Activated naive CD8-positive, alpha-beta T cell (primary cell): ENCODE measurements around the gene PDE4D.
A peak's percentile ranks its signal among the peaks of the same experiment; 100 is the strongest.

ENCODE experiments used
- H3K27ac Mint-ChIP-seq: one replicate; pipeline ENCODE4 v1.8.0; 2021; ENCODE audit warnings: mixed read lengths
- H3K27me3 Mint-ChIP-seq: one replicate; pipeline ENCODE4 v1.8.0; 2021; ENCODE audit warnings: mixed read lengths
- H3K36me3 Mint-ChIP-seq: one replicate; pipeline ENCODE4 v1.8.0; 2021; ENCODE audit warnings: mixed read lengths
- H3K4me1 Mint-ChIP-seq: one replicate; pipeline ENCODE4 v1.8.0; 2021; ENCODE audit warnings: low read depth, mixed read lengths
- H3K4me3 Mint-ChIP-seq: one replicate; pipeline ENCODE4 v1.8.0; 2021; ENCODE audit warnings: mild to moderate bottlenecking, mixed read lengths
- H3K9me3 Mint-ChIP-seq: one replicate; pipeline ENCODE4 v1.8.0; 2021; ENCODE audit warnings: low read depth, mixed read lengths

The PDE4D gene

GRCh38 chr5:59487772-59488729, 405.5 kb downstream of the PDE4D start:
- peaks cover 2% of the 10 kb centered on the region for H3K4me1 Mint-ChIP-seq
- no peak overlapping the region for H3K27ac Mint-ChIP-seq
- no peak overlapping the region for H3K4me3 Mint-ChIP-seq
- no peaks in the 10 kb centered on the region for H3K27me3 Mint-ChIP-seq
- H3K9me3 Mint-ChIP-seq: no peaks in the 10 kb centered on the region
- H3K36me3 Mint-ChIP-seq: no peaks in the 10 kb centered on the region

- H3K27ac Mint-ChIP-seq: no peak overlapping the region
- no peaks in the 10 kb centered on the region for H3K27me3 Mint-ChIP-seq
- H3K36me3 Mint-ChIP-seq: no peaks in the 10 kb centered on the region
- H3K4me1 Mint-ChIP-seq: peaks cover 2% of the 10 kb centered on the region
- H3K4me3 Mint-ChIP-seq: no peak overlapping the region
- H3K9me3 Mint-ChIP-seq: no peaks in the 10 kb centered on the region
Observed at GRCh38 chr5:59487068-59487686, 406.3 kb downstream of the PDE4D start.

GRCh38 chr5:59486508-59486907, 407.0 kb downstream of the PDE4D start:
- no peaks in the 10 kb centered on the region for H3K9me3 Mint-ChIP-seq
- H3K4me3 Mint-ChIP-seq: no peak overlapping the region
- no peak overlapping the region for H3K27ac Mint-ChIP-seq
- no peaks in the 10 kb centered on the region for H3K36me3 Mint-ChIP-seq
- H3K4me1 Mint-ChIP-seq: peaks cover 2% of the 10 kb centered on the region
- H3K27me3 Mint-ChIP-seq: no peaks in the 10 kb centered on the region

GRCh38 chr5:59485629-59486439, 407.7 kb downstream of the PDE4D start:
- H3K9me3 Mint-ChIP-seq: no peaks in the 10 kb centered on the region
- H3K36me3 Mint-ChIP-seq: no peaks in the 10 kb centered on the region
- no peak overlapping the region for H3K27ac Mint-ChIP-seq
- H3K27me3 Mint-ChIP-seq: no peaks in the 10 kb centered on the region
- H3K4me1 Mint-ChIP-seq: peaks cover 2% of the 10 kb centered on the region
- H3K4me3 Mint-ChIP-seq: no peak overlapping the region

- Mint-ChIP-seq H3K27me3 (no peaks in the 10 kb centered on the region), H3K4me3 (no peak overlapping the region), H3K9me3 (no peaks in the 10 kb centered on the region), H3K36me3 (no peaks in the 10 kb centered on the region), H3K4me1 (peaks cover 2% of the 10 kb centered on the region), H3K27ac (no peak overlapping the region)
Observed at GRCh38 chr5:59485107-59485506, 408.4 kb downstream of the PDE4D start.

GRCh38 chr5:59484618-59485017, 408.9 kb downstream of the PDE4D start:
- H3K4me3 Mint-ChIP-seq: no peak overlapping the region
- H3K36me3 Mint-ChIP-seq: no peaks in the 10 kb centered on the region
- peak overlapping the region; percentile 79 for H3K27ac Mint-ChIP-seq
- H3K4me1 Mint-ChIP-seq: peaks cover 2% of the 10 kb centered on the region
- no peaks in the 10 kb centered on the region for H3K9me3 Mint-ChIP-seq
- no peaks in the 10 kb centered on the region for H3K27me3 Mint-ChIP-seq

- Mint-ChIP-seq H3K36me3 (no peaks in the 10 kb centered on the region), H3K9me3 (no peaks in the 10 kb centered on the region), H3K27ac (peak overlapping the region; percentile 79), H3K4me3 (no peak overlapping the region), H3K27me3 (no peaks in the 10 kb centered on the region), H3K4me1 (peaks cover 2% of the 10 kb centered on the region)
Observed at GRCh38 chr5:59483971-59484472, 409.5 kb downstream of the PDE4D start.

- no peak overlapping the region for H3K27ac Mint-ChIP-seq
- H3K4me1 Mint-ChIP-seq: no peaks in the 10 kb centered on the region
- peaks cover 4% of the 10 kb centered on the region for H3K27me3 Mint-ChIP-seq
- no peaks in the 10 kb centered on the region for H3K36me3 Mint-ChIP-seq
- no peaks in the 10 kb centered on the region for H3K9me3 Mint-ChIP-seq
- no peak overlapping the region for H3K4me3 Mint-ChIP-seq
Observed at GRCh38 chr5:59479086-59479485, 414.4 kb downstream of the PDE4D start.

GRCh38 chr5:59474324-59474723, 419.2 kb downstream of the PDE4D start:
- Mint-ChIP-seq H3K4me3 (no peak overlapping the region), H3K27ac (no peak overlapping the region), H3K27me3 (peaks cover 4% of the 10 kb centered on the region), H3K36me3 (no peaks in the 10 kb centered on the region), H3K4me1 (no peaks in the 10 kb centered on the region), H3K9me3 (no peaks in the 10 kb centered on the region)

GRCh38 chr5:59473611-59474010, 419.9 kb downstream of the PDE4D start:
- H3K27ac Mint-ChIP-seq: no peak overlapping the region
- H3K27me3 Mint-ChIP-seq: peaks cover 4% of the 10 kb centered on the region
- no peaks in the 10 kb centered on the region for H3K36me3 Mint-ChIP-seq
- no peaks in the 10 kb centered on the region for H3K4me1 Mint-ChIP-seq
- H3K9me3 Mint-ChIP-seq: no peaks in the 10 kb centered on the region
- H3K4me3 Mint-ChIP-seq: no peak overlapping the region

- no peaks in the 10 kb centered on the region for H3K27me3 Mint-ChIP-seq
- no peaks in the 10 kb centered on the region for H3K9me3 Mint-ChIP-seq
- H3K4me3 Mint-ChIP-seq: no peak overlapping the region
- no peaks in the 10 kb centered on the region for H3K4me1 Mint-ChIP-seq
- no peaks in the 10 kb centered on the region for H3K36me3 Mint-ChIP-seq
- no peak overlapping the region for H3K27ac Mint-ChIP-seq
Observed at GRCh38 chr5:59471463-59471862, 422.1 kb downstream of the PDE4D start.

- Mint-ChIP-seq H3K36me3 (no peaks in the 10 kb centered on the region), H3K4me3 (no peak overlapping the region), H3K27me3 (no peaks in the 10 kb centered on the region), H3K4me1 (no peaks in the 10 kb centered on the region), H3K9me3 (no peaks in the 10 kb centered on the region), H3K27ac (no peak overlapping the region)
Observed at GRCh38 chr5:59467969-59468368, 425.6 kb downstream of the PDE4D start.

GRCh38 chr5:59466271-59466670, 427.3 kb downstream of the PDE4D start:
- Mint-ChIP-seq H3K36me3 (no peaks in the 10 kb centered on the region), H3K9me3 (no peaks in the 10 kb centered on the region), H3K4me1 (no peaks in the 10 kb centered on the region), H3K27me3 (no peaks in the 10 kb centered on the region), H3K27ac (no peak overlapping the region), H3K4me3 (no peak overlapping the region)

- no peak overlapping the region for H3K27ac Mint-ChIP-seq
- no peaks in the 10 kb centered on the region for H3K27me3 Mint-ChIP-seq
- no peaks in the 10 kb centered on the region for H3K9me3 Mint-ChIP-seq
- no peaks in the 10 kb centered on the region for H3K36me3 Mint-ChIP-seq
- no peak overlapping the region for H3K4me3 Mint-ChIP-seq
- no peaks in the 10 kb centered on the region for H3K4me1 Mint-ChIP-seq
Observed at GRCh38 chr5:59464969-59465368, 428.6 kb downstream of the PDE4D start.
